Caco-2 (cell line): Measurements from ENCODE around the gene VPS18. TPM values are rescaled to one million over a fixed set of nuclear protein-coding genes. Genes with fewer than 3 reads are reported as not detected.

Experiments used
- BruUV-seq: library from RNA; stranded (reverse); fragments of 400-500 nt; replicated peaks from 2 replicates; lab custom pipeline; 2021; lab: Mats Ljungman, UMichigan
- CTCF ChIA-PET: fragments of 300-600 bp; sonication (Branson Sonifier 250); formaldehyde crosslinking; loops from one replicate; lab custom pipeline; 2022; ENCODE audit warnings: antibody characterized with exemption; lab: Charles Lee
- POLR2A ChIA-PET: fragments of 300-600 bp; sonication (Branson Sonifier 250); formaldehyde crosslinking; loops from one replicate; lab custom pipeline; 2022; ENCODE audit warnings: antibody characterized with exemption; lab: Charles Lee
- DNase-seq, 2 experiments: peaks; one replicate each; pipeline versions ENCODE4 v3.0.0 to v3.0.0-alpha.2; 2020 to 2022
- H3K27me3 ChIP-seq: replicated peaks from 2 replicates; pipeline ENCODE4 v1.6.0; 2011; ENCODE audit warnings: low read length; ENCODE audit not compliant: control insufficient read depth, insufficient read depth
- H3K36me3 ChIP-seq: 2 replicates; pipeline ENCODE4 v1.5.1; 2011; ENCODE audit warnings: low read length; ENCODE audit not compliant: control insufficient read depth, insufficient read depth
- H3K4me1 ChIP-seq: fragments of 250-450 bp; sonication (Bioruptor Pico); 2 replicates; pipeline ENCODE4 v1.5.1; 2020; ENCODE audit warnings: mild to moderate bottlenecking
- H3K4me3 ChIP-seq: 2 replicates; pipeline ENCODE4 v1.5.1; 2011; ENCODE audit warnings: low read depth, mild to moderate bottlenecking, control low read depth, low read length
- H3K9me3 ChIP-seq: fragments of 250-450 bp; sonication (Bioruptor Pico); 2 replicates; pipeline ENCODE4 v1.5.1; 2020; ENCODE audit warnings: mild to moderate bottlenecking, moderate library complexity
- H3K27ac Mint-ChIP-seq: one replicate; pipeline ENCODE4 v1.8.0; 2022; ENCODE audit warnings: mixed read lengths; ENCODE audit not compliant: unreplicated experiment
- H3K27me3 Mint-ChIP-seq: one replicate; pipeline ENCODE4 v1.8.0; 2022; ENCODE audit warnings: mixed read lengths; ENCODE audit not compliant: insufficient read depth, unreplicated experiment
- H3K36me3 Mint-ChIP-seq: one replicate; pipeline ENCODE4 v1.8.0; 2022; ENCODE audit warnings: mild to moderate bottlenecking, mixed read lengths; ENCODE audit not compliant: insufficient read depth, unreplicated experiment
- H3K4me1 Mint-ChIP-seq: one replicate; pipeline ENCODE4 v1.8.0; 2022; ENCODE audit warnings: low read depth, mixed read lengths; ENCODE audit not compliant: unreplicated experiment
- H3K4me3 Mint-ChIP-seq: one replicate; pipeline ENCODE4 v1.8.0; 2022; ENCODE audit warnings: mild to moderate bottlenecking, moderate library complexity, mixed read lengths; ENCODE audit not compliant: unreplicated experiment
- H3K9me3 Mint-ChIP-seq: one replicate; pipeline ENCODE4 v1.8.0; 2022; ENCODE audit warnings: mixed read lengths; ENCODE audit not compliant: unreplicated experiment
- CTCF ChIP-seq, 2 experiments: fragments of 200-600 bp in 1 of 2; IDR thresholded peaks; 1 replicate in 1 of 2; 2 replicates in 1 of 2; pipeline versions ENCODE4 v1.5.1 to v1.8.0; 2011 to 2022; ENCODE audit warnings: antibody characterized with exemption in 1 of 2, control low read depth in 1 of 2, inconsistent platforms in 1 of 2, low read depth in 1 of 2, low read length in 1 of 2, mild to moderate bottlenecking in 1 of 2, moderate library complexity in 1 of 2; ENCODE audit not compliant: insufficient read depth in 1 of 2, severe bottlenecking in 1 of 2, unreplicated experiment in 1 of 2
- intact Hi-C: fragments of 100-400 bp; cut with micrococcal nuclease; formaldehyde crosslinking; loops from one replicate; pipeline ENCODE4 v1.10.0; 2022; ENCODE audit not compliant: unreplicated experiment
- total RNA-seq: library from RNA; stranded (reverse); gene quantifications from 2 replicates; pipeline ENCODE4 v1.2.3, GENCODE V29; 2022

Gene VPS18
- total RNA-seq, 1 experiment from 2014 or later: 29.3 TPM

- no peak for TF ChIP-seq CTCF (IDR thresholded peaks at IDR 0.05; ENCODE audit: insufficient read depth in 1 of 2, low read depth in 1 of 2, low read length in 1 of 2, severe bottlenecking in 1 of 2, unreplicated experiment in 1 of 2)
- H3K4me3 Mint-ChIP-seq: no peak overlapping the region
- H3K9me3 Mint-ChIP-seq: no peaks in the 10 kb centered on the region
- Histone ChIP-seq H3K9me3 (no peaks in the 10 kb centered on the region; the same call in 1 of the 2 replicates), H3K4me1 (peaks cover under 1% of the 10 kb centered on the region; the same call in 1 of the 2 replicates), H3K36me3 (no peaks in the 10 kb centered on the region), H3K27me3 (no peaks in the 10 kb centered on the region), H3K4me3 (no peak overlapping the region)
- H3K36me3 Mint-ChIP-seq: no peaks in the 10 kb centered on the region
- intact Hi-C loops: no loop called here
- no peaks in the 10 kb centered on the region for H3K27me3 Mint-ChIP-seq
- CTCF ChIA-PET: no interaction called here
- no TSS peak for BruUV-seq
- peaks cover 2% of the 10 kb centered on the region for H3K4me1 Mint-ChIP-seq
- POLR2A ChIA-PET: interaction anchor here (0.6 kb wide), 1 partner anchor 191 kb away, joined by 6 read pairs; no protein-coding TSS in a partner anchor
- no peak overlapping the region for H3K27ac Mint-ChIP-seq
- no peak for DNase-seq
Observed at GRCh38 chr15:40886586-40886985, 7.7 kb upstream of the VPS18 start.

- POLR2A ChIA-PET: interaction anchor here (0.6 kb wide), 1 partner anchor 65 kb away, joined by 3 read pairs; no protein-coding TSS in a partner anchor
- H3K27me3 ChIP-seq: no peaks in the 10 kb centered on the region
- H3K4me1 ChIP-seq: peaks cover 14% of the 10 kb centered on the region
- H3K27me3 Mint-ChIP-seq: no peaks in the 10 kb centered on the region
- H3K9me3 Mint-ChIP-seq: no peaks in the 10 kb centered on the region
- no peaks in the 10 kb centered on the region for H3K36me3 ChIP-seq
- no peak for TF ChIP-seq CTCF (IDR thresholded peaks at IDR 0.05; ENCODE audit: insufficient read depth in 1 of 2, low read depth in 1 of 2, low read length in 1 of 2, severe bottlenecking in 1 of 2, unreplicated experiment in 1 of 2)
- no TSS peak for BruUV-seq
- CTCF ChIA-PET: interaction anchor here (0.6 to 1.4 kb wide), 2 partner anchors 15 to 162 kb away, joined by 3 to 4 read pairs; partner anchors contain the start of gene RHOV
- intact Hi-C loops: no loop called here
- peaks cover 16% of the 10 kb centered on the region for H3K4me1 Mint-ChIP-seq
- H3K9me3 ChIP-seq: no peaks in the 10 kb centered on the region
- no peak overlapping the region for H3K27ac Mint-ChIP-seq
- H3K4me3 Mint-ChIP-seq: no peak overlapping the region
- H3K36me3 Mint-ChIP-seq: peaks cover 2% of the 10 kb centered on the region
- no peak for DNase-seq
- no peak overlapping the region for H3K4me3 ChIP-seq
Observed at GRCh38 chr15:40889112-40889511, 5.1 kb upstream of the VPS18 start.

- intact Hi-C loops: loop anchor here (5.0 to 10.0 kb wide), 2 partner anchors 109 to 196 kb away; partner anchors contain the start of gene RAD51
- peaks cover 23% of the 10 kb centered on the region for H3K4me1 Mint-ChIP-seq
- TF ChIP-seq CTCF (IDR thresholded peaks at IDR 0.05; ENCODE audit: insufficient read depth in 1 of 2, low read depth in 1 of 2, low read length in 1 of 2, severe bottlenecking in 1 of 2, unreplicated experiment in 1 of 2): no peak
- no peak overlapping the region for H3K4me3 Mint-ChIP-seq
- Histone ChIP-seq H3K36me3 (peaks cover 2% of the 10 kb centered on the region; the same call in 1 of the 2 replicates), H3K4me3 (no peak overlapping the region), H3K4me1 (peaks cover 14% of the 10 kb centered on the region), H3K27me3 (no peaks in the 10 kb centered on the region), H3K9me3 (no peaks in the 10 kb centered on the region)
- no TSS peak for BruUV-seq
- no peak overlapping the region for H3K27ac Mint-ChIP-seq
- ChIA-PET CTCF (interaction anchor here (0.5 to 2.0 kb wide), 10 partner anchors 18 to 127 kb away, joined by 3 to 77 read pairs (median 8); partner anchors contain the start of genes DNAJC17, GCHFR, RHOV and ZFYVE19), POLR2A (interaction anchor here (1.0 to 1.5 kb wide), 2 partner anchors 18 to 32 kb away, joined by 4 to 5 read pairs; no protein-coding TSS in a partner anchor)
- no peak for DNase-seq
- no peaks in the 10 kb centered on the region for H3K27me3 Mint-ChIP-seq
- H3K36me3 Mint-ChIP-seq: peaks cover 19% of the 10 kb centered on the region
- no peaks in the 10 kb centered on the region for H3K9me3 Mint-ChIP-seq
Observed at GRCh38 chr15:40891138-40891537, 3.1 kb upstream of the VPS18 start.
